ENCODE results near the gene MRGPRF.

- no peak for TF ChIP-seq CTCF (tag by site-specific recombination; IDR thresholded peaks at IDR 0.05)
- TF ChIP-seq ZNF18 (tag by site-specific recombination; IDR thresholded peaks at IDR 0.05) = no peak
- no peak for TF ChIP-seq ZNF274 (IDR thresholded peaks at IDR 0.05; ENCODE audit: low read length)
- no peak for TF ChIP-seq ZNF274 (tag by site-specific recombination; IDR thresholded peaks at IDR 0.05; ENCODE audit: borderline replicate concordance)
- TF ChIP-seq ZNF394 (tag by site-specific recombination; IDR thresholded peaks at IDR 0.05; ENCODE audit: borderline replicate concordance) = no peak
- no peak for TF ChIP-seq ZNF677 (tag by site-specific recombination; IDR thresholded peaks at IDR 0.05)
- TF ChIP-seq, protein P1, sequence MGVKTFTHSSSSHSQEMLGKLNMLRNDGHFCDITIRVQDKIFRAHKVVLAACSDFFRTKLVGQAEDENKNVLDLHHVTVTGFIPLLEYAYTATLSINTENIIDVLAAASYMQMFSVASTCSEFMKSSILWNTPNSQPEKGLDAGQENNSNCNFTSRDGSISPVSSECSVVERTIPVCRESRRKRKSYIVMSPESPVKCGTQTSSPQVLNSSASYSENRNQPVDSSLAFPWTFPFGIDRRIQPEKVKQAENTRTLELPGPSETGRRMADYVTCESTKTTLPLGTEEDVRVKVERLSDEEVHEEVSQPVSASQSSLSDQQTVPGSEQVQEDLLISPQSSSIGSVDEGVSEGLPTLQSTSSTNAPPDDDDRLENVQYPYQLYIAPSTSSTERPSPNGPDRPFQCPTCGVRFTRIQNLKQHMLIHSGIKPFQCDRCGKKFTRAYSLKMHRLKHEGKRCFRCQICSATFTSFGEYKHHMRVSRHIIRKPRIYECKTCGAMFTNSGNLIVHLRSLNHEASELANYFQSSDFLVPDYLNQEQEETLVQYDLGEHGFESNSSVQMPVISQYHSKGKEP (tag by site-specific recombination; IDR thresholded peaks at IDR 0.05) = no peak
- TF ChIP-seq, protein P2, sequence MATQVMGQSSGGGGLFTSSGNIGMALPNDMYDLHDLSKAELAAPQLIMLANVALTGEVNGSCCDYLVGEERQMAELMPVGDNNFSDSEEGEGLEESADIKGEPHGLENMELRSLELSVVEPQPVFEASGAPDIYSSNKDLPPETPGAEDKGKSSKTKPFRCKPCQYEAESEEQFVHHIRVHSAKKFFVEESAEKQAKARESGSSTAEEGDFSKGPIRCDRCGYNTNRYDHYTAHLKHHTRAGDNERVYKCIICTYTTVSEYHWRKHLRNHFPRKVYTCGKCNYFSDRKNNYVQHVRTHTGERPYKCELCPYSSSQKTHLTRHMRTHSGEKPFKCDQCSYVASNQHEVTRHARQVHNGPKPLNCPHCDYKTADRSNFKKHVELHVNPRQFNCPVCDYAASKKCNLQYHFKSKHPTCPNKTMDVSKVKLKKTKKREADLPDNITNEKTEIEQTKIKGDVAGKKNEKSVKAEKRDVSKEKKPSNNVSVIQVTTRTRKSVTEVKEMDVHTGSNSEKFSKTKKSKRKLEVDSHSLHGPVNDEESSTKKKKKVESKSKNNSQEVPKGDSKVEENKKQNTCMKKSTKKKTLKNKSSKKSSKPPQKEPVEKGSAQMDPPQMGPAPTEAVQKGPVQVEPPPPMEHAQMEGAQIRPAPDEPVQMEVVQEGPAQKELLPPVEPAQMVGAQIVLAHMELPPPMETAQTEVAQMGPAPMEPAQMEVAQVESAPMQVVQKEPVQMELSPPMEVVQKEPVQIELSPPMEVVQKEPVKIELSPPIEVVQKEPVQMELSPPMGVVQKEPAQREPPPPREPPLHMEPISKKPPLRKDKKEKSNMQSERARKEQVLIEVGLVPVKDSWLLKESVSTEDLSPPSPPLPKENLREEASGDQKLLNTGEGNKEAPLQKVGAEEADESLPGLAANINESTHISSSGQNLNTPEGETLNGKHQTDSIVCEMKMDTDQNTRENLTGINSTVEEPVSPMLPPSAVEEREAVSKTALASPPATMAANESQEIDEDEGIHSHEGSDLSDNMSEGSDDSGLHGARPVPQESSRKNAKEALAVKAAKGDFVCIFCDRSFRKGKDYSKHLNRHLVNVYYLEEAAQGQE (tag by site-specific recombination; IDR thresholded peaks at IDR 0.05) = no peak
- no peak for TF ChIP-seq ZNF211 (tag by site-specific recombination; IDR thresholded peaks at IDR 0.05; ENCODE audit: low read depth)
- no peak for TF ChIP-seq HOXD13 (CRISPR knock-in tag; IDR thresholded peaks at IDR 0.05; ENCODE audit: borderline replicate concordance)
- no peak for TF ChIP-seq HOXA7 (CRISPR knock-in tag; IDR thresholded peaks at IDR 0.05; ENCODE audit: borderline replicate concordance)
- no peak for TF ChIP-seq ZNF239 (tag by site-specific recombination; IDR thresholded peaks at IDR 0.05)
- no peak for TF ChIP-seq ZNF132 (tag by site-specific recombination; IDR thresholded peaks at IDR 0.05; ENCODE audit: borderline replicate concordance)
- no peak for TF ChIP-seq ZNF624 (tag by site-specific recombination; IDR thresholded peaks at IDR 0.05)
Measured at GRCh38 chr11:68963779-68964178, 49.3 kb downstream of the MRGPRF start.
